Endothelial cell of umbilical vein (primary cell): Measurements from ENCODE around the gene CCDC197. TPM values are rescaled to one million over a fixed set of nuclear protein-coding genes. Genes with fewer than 3 reads are reported as not detected.

Experiments
- BruUV-seq: library from RNA; stranded (reverse); fragments of 400-500 nt; replicated peaks from 2 replicates; lab custom pipeline; 2021; lab: Mats Ljungman, UMichigan
- CTCF ChIA-PET: fragments of 300-600, 350-600 bp; sonication (Branson Sonifier 250); formaldehyde crosslinking; loops from one replicate; lab custom pipeline; 2021; ENCODE audit warnings: antibody characterized with exemption, inconsistent platforms; lab: Charles Lee
- POLR2A ChIA-PET: fragments of 300-600, 350-600 bp; sonication (Branson Sonifier 250); formaldehyde crosslinking; loops from one replicate; lab custom pipeline; 2021; ENCODE audit warnings: antibody characterized with exemption, inconsistent platforms; lab: Charles Lee
- DNase-seq: peaks from one replicate; pipeline ENCODE4 v3.0.0-alpha.2; 2011; ENCODE audit warnings: low read depth, low spot score
- FAIRE-seq: peaks from 2 replicates; lab custom pipeline; 2011; peaks lifted over from hg19 to GRCh38; lab: Jason Lieb, UNC
- H2AFZ ChIP-seq: 2 replicates; pipeline ENCODE4 v1.6.0; 2012; ENCODE audit warnings: low read depth, low read length, control low read depth, inconsistent platforms
- H3K27ac ChIP-seq: 2 replicates; pipeline ENCODE4 v1.5.1; 2011; ENCODE audit warnings: low read depth, mild to moderate bottlenecking, control low read depth, low read length, moderate library complexity; ENCODE audit not compliant: insufficient read depth
- H3K27me3 ChIP-seq, 2 experiments: 2 replicates each; pipeline versions ENCODE4 v1.6.0 to v1.6.1; 2011; ENCODE audit warnings: low read length in 2 of 2, mixed read lengths in 1 of 2; ENCODE audit not compliant: control insufficient read depth in 2 of 2, insufficient read depth in 2 of 2
- H3K36me3 ChIP-seq, 2 experiments: 2 replicates in 1 of 2; 3 replicates in 1 of 2; pipeline ENCODE4 v1.5.1; 2011; ENCODE audit warnings: low read length in 2 of 2, mild to moderate bottlenecking in 1 of 2, moderate library complexity in 1 of 2; ENCODE audit not compliant: control insufficient read depth in 2 of 2, insufficient read depth in 2 of 2; ENCODE audit errors: extremely low read depth in 1 of 2
- H3K4me1 ChIP-seq: 3 replicates; pipeline ENCODE4 v1.5.1; 2011; ENCODE audit warnings: mild to moderate bottlenecking, low read length; ENCODE audit not compliant: control insufficient read depth, insufficient read depth; ENCODE audit errors: extremely low read depth
- H3K4me2 ChIP-seq: 2 replicates; pipeline ENCODE4 v1.6.1; 2011; ENCODE audit warnings: low read length, control low read depth, mixed read lengths; ENCODE audit not compliant: insufficient read depth
- H3K4me3 ChIP-seq, 3 experiments: fragments of 200-600 bp in 1 of 3; sonication (generic), shearing (Covaris generic) in 1 of 3; replicated peaks in 1 of 3; 2 replicates each; pipeline ENCODE4 v1.5.1; 2011 to 2016; ENCODE audit warnings: control low read depth in 3 of 3, low read length in 3 of 3, mild to moderate bottlenecking in 2 of 3, inconsistent platforms in 1 of 3, low read depth in 1 of 3, moderate library complexity in 1 of 3; ENCODE audit not compliant: insufficient read depth in 1 of 3
- H3K79me2 ChIP-seq: 2 replicates; pipeline ENCODE4 v1.6.0; 2012; ENCODE audit warnings: low read length, inconsistent platforms; ENCODE audit not compliant: control insufficient read depth, insufficient read depth
- H3K9ac ChIP-seq: replicated peaks from 2 replicates; pipeline ENCODE3; 2011; ENCODE audit warnings: low read length, control low read depth; ENCODE audit not compliant: insufficient read depth; ENCODE audit errors: extremely low read depth
- H3K9me1 ChIP-seq: replicated peaks from 3 replicates; pipeline ENCODE4 v1.6.0; 2011; ENCODE audit warnings: mild to moderate bottlenecking, low read length; ENCODE audit not compliant: control insufficient read depth, insufficient read depth; ENCODE audit errors: extremely low read depth
- H3K9me3 ChIP-seq: replicated peaks from 2 replicates; pipeline ENCODE4 v1.5.1; 2012; ENCODE audit warnings: low read length, inconsistent platforms; ENCODE audit not compliant: control insufficient read depth, insufficient read depth
- H4K20me1 ChIP-seq: replicated peaks from 2 replicates; pipeline ENCODE3; 2011; ENCODE audit warnings: mild to moderate bottlenecking, low read length; ENCODE audit not compliant: control insufficient read depth, insufficient read depth; ENCODE audit errors: extremely low read depth
- CTCF ChIP-seq, 2 donors: IDR thresholded peaks; 1 replicate in 1 of 2; 2 replicates in 1 of 2; pipeline ENCODE4 v1.5.1; 2011; ENCODE audit warnings: low read length in 2 of 2, mild to moderate bottlenecking in 2 of 2, moderate library complexity in 2 of 2, control low read depth in 1 of 2, inconsistent platforms in 1 of 2, low read depth in 1 of 2; ENCODE audit not compliant: insufficient read depth in 1 of 2; ENCODE audit errors: extremely low read depth in 1 of 2
- GATA2 ChIP-seq: IDR thresholded peaks from 2 replicates; pipeline ENCODE4 v1.7.0; 2011; ENCODE audit warnings: low read depth, mild to moderate bottlenecking, moderate library complexity, mixed read lengths, low read length; ENCODE audit not compliant: insufficient read length, insufficient read depth
- JUN ChIP-seq: IDR thresholded peaks from 2 replicates; pipeline ENCODE4 v1.6.1; 2011; ENCODE audit warnings: borderline replicate concordance, low read depth; ENCODE audit not compliant: insufficient read length, insufficient read depth
- MAX ChIP-seq: IDR thresholded peaks from 2 replicates; pipeline ENCODE4 v1.6.1; 2011; ENCODE audit not compliant: insufficient read depth, insufficient read length
- MYC ChIP-seq: IDR thresholded peaks from one replicate; pipeline ENCODE4 v1.6.1; 2011; ENCODE audit warnings: mild to moderate bottlenecking, low read depth, low read length
- POLR2A ChIP-seq: IDR thresholded peaks from 2 replicates; pipeline ENCODE4 v1.6.1; 2012; ENCODE audit warnings: low read depth, mild to moderate bottlenecking, control low read depth, low read length
- POLR2AphosphoS5 ChIP-seq: IDR thresholded peaks from 2 replicates; pipeline ENCODE4 v1.6.1; 2012; ENCODE audit warnings: low read depth, mild to moderate bottlenecking, control low read depth, low read length, moderate library complexity; ENCODE audit not compliant: insufficient read depth
- dilution Hi-C: fragments of 300-500 bp; cut with MboI; formaldehyde crosslinking; loops from one replicate; pipeline ENCODE4 v1.15.0; 2019; ENCODE audit warnings: low sequenced_read_pairs; ENCODE audit not compliant: extremely low pct_ligation_motif_present
- intact Hi-C: fragments of 100-400 bp; cut with micrococcal nuclease; formaldehyde crosslinking; loops from one replicate; pipeline ENCODE4 v1.10.0; 2022
- polyA plus RNA-seq, 4 experiments: library from polyadenylated mRNA; depleted of rRNA in 3 of 4; stranded (reverse) in 3 of 4; unstranded in 1 of 4; fragments of >200 nt; gene quantifications; 2 replicates each; pipeline versions ENCODE4 v1.2.1 to v1.2.3, GENCODE V29; 2011 to 2012; ENCODE audit warnings: missing spikeins in 1 of 4
- total RNA-seq: library from RNA; stranded (reverse); gene quantifications from 2 replicates; pipeline ENCODE4 v1.2.3, GENCODE V29; 2021

Gene CCDC197
- total and polyA plus RNA-seq, 2 donors (not counting 3 experiments of a cell fraction or from before 2014, with no cell fraction given): not detected

GRCh38 chr14:94021416-94022157, 24.5 kb downstream of the CCDC197 start:
- no peak overlapping the region for H3K4me3 ChIP-seq
- no peak overlapping the region for H3K4me2 ChIP-seq
- no peak for DNase-seq
- no peaks in the 10 kb centered on the region for H3K9me1 ChIP-seq
- no peak overlapping the region for H2AFZ ChIP-seq
- ChIA-PET CTCF (interaction anchor here (0.9 to 2.5 kb wide), 7 partner anchors 10 to 148 kb away, joined by 3 to 10 read pairs (median 4); no protein-coding TSS in a partner anchor), POLR2A (no interaction called here)
- no peaks in the 10 kb centered on the region for H3K4me1 ChIP-seq
- no peaks in the 10 kb centered on the region for H3K9me3 ChIP-seq
- H3K27me3 ChIP-seq: peaks cover 0 to 8% of the 10 kb centered on the region in 2 experiments
- no peaks in the 10 kb centered on the region for H4K20me1 ChIP-seq
- H3K79me2 ChIP-seq: no peaks in the 10 kb centered on the region
- BruUV-seq: no TSS peak
- FAIRE-seq: no peak
- H3K27ac ChIP-seq: no peak overlapping the region
- dilution Hi-C loops (no loop called here), intact Hi-C loops (no loop called here)
- H3K36me3 ChIP-seq: no peaks in the 10 kb centered on the region
- no peak for TF ChIP-seq MYC
- no peak for TF ChIP-seq POLR2AphosphoS5
- TF ChIP-seq MAX: no peak
- no peak for TF ChIP-seq JUN
- no peak for TF ChIP-seq POLR2A
- no peak for TF ChIP-seq CTCF (IDR thresholded peaks at IDR 0.05; ENCODE audit: extremely low read depth in 1 of 2, insufficient read depth in 1 of 2, low read depth in 1 of 2, low read length in 2 of 2)
- no peak for TF ChIP-seq GATA2
- H3K9ac ChIP-seq: no peak overlapping the region
